Activated gamma-delta T cell treated with Interleukin-2 at 50 U/mL for 16 hours (primary cell): ENCODE measurements around the gene MRPS31.
A peak's percentile ranks its signal among the peaks of the same experiment; 100 is the strongest.
"Not testable (repeated sequence)": the region's sequence is repeated elsewhere in the genome, so short reads cannot be mapped to it uniquely, and the experiment has no call there.

ENCODE experiments used
- DNase-seq: peaks from one replicate; pipeline ENCODE4 v3.0.0-alpha.2; 2020

The MRPS31 gene

DNA sequence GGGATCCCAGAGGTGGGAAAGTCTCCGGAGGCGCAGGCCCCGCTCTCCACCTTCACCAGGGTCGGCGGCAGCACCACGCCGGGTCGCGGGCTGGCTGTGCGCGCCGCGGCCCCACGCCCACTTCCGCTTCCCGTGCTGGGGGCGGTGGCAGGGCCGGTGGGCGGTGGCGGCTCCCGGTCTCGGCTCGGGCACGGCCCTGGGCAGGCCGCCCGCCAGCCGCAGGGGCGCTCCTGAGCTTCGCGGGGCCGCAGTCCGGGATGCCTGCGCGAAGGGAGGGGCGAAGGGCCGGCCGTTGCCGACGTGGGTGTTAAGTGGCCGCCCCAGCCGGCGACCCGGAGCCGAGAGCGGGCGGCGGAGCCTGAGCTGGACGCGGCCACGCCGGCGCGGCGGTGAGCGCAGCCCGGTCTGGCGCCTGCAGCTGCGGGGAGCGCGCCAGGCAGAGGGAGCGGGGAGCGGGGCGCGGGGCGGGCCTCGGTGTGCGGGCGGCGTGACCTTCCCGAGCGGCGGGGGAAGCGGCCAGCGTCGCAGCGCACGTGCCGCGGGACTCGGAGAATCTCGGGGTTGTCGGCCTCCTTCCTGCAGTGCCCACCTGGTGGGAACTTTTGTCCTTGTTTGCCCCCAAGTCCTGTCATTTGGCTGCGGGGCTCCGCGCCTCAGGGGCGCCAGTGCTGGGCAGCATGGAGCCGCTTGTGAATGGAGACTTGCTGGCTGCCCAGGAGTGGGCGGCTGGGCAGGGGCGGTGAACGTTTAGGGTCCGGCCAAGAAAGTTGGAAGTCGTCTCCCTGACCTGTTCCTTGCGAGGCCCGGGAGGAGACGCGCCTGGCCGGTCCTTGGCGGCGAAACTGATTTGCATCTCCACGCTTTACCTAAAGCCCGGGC lies 18.5 kb upstream of the MRPS31 start, which contains the start of gene SLC25A15:
Gene SLC25A15 (plus strand): TSS at position 337 of the 879 bp plus-strand sequence. CDS start 3,616 bp downstream, outside the sequence.
- DNase-seq, result peak; percentile 69

- DNase-seq, result not testable (repeated sequence)
Observed at GRCh38 chr13:40788540-40789274, 17.7 kb upstream of the MRPS31 start.

DNA sequence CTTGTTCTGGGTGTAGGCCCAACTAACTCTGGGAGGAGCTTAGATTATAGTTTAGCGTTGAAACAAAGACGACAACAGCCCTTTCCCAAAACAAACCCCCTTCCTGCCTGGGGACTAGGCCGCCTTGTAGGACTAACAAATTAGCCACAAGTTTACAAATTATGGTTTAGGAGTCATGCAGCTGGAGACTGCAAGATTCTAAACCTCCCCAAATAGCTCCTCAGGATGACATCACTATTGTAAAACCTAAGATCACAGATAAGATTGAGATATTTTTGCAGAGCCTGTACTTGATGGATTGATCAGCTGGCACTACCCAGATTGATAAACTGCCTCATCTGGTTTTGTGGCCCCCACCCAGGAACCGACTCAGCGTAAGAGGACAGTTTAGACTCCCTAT lies 16.1 kb upstream of the MRPS31 start:
- DNase-seq, result no peak

DNA sequence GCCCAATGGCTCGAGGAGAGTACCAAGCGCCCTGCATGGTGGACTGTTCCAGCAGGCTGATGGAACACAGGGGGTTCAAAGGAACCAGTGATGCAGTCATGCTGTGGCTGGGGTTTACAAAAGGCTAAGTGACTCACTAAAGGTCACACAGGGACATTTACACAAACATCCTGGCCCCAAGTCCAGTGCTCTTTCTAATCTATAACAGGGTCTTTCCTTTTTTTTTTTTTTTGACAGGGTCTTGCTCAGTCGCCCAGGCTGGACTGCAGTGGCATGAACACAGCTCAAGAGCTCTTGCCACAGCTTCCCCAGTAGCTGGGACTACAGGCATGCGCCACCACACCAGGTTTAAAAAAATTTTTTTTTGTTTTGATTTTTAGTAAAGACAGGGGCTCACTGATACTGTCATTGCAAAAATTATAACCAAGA lies 15.6 kb upstream of the MRPS31 start:
- no peak for DNase-seq

DNA sequence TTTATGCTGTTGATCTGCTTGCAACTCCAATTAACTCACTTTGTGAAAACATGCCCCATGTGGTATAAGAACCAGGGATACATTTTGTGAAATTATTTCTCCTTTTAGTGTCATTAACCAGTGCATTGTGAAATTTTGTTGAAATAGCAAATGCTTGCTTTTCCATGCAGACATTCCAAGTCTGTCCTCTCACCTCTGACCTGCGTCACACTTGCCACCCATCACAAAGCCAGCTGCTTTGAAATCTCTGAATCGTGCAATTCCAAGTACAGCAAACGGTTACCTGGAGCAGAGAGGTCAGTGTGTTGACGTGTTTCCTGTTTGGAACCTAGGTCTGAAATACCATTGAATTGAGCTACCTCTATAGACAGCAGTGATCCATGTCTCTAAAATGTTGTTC lies 13.6 kb upstream of the MRPS31 start:
- DNase-seq, result no peak

GRCh38 chr13:40782971-40783370 lies 12.0 kb upstream of the MRPS31 start:
- DNase-seq, result not testable (repeated sequence)

GRCh38 chr13:40781717-40782116 lies 10.7 kb upstream of the MRPS31 start:
- no peak for DNase-seq

GRCh38 chr13:40780822-40781401 lies 9.9 kb upstream of the MRPS31 start:
- no peak for DNase-seq

- no peak for DNase-seq
Observed at GRCh38 chr13:40779796-40780285, 8.9 kb upstream of the MRPS31 start.

DNA sequence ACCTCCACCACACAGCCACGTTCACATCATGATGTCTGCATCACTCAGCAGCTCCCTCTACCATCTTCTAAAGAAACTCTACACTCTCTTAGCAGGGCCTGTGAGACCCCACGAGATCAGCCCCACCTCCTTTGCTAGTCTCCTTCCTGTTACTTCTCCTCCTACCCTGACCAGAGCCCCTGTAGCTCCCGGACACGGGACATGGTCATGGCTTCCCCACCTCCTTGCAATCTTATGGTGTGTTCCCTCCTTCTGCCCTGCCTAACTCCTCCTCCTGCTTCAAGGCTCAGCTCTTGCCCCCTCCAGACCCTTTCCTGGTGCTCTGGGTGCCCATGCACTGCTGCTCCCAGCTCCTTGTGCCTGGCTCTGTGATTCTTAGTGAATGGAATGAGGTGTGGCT lies 8.1 kb upstream of the MRPS31 start:
- no peak for DNase-seq

DNA sequence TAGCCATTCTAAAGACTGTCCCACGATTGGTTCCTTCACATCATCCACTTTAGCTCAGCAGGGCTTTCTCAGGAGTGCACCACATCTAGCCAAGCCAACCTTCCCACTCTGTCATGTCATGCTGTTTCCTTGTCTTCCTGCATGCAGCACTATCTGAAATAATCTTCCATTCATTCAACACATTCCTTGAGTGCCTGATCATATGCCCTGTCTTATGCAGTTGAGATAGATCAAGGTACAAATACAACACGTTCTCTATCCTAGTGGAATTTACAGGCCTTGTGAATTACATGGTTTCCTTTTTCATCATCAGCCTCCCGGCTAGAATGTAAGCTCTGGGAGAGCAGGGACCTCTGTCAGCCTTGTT lies 6.8 kb upstream of the MRPS31 start:
- no peak for DNase-seq

- no peak for DNase-seq
Observed at GRCh38 chr13:40777166-40777808, 6.3 kb upstream of the MRPS31 start.

DNA sequence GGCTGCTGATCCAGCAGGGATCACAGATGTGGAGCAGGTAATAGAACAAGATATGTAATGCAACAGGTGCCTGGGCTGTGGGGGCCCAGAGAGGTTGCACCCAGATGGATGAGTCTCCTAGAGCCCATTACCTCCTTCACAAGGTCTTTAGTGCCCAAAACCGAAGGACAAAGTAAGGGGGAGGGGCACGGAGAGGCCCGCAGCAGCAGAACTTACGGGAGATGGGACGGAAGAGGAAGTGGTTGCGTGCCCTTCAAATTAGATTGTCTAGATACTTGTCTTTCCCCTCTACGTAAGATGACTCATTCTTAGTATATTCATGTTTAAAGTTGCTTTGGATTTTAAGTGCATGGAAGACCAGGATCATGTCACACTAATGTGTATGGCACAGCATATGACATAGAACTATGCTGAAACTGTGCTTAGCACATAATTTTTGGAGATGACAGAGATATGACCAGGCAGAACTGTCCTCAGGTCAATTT lies 5.7 kb upstream of the MRPS31 start:
- peak; percentile 65 for DNase-seq

- no peak for DNase-seq
Observed at GRCh38 chr13:40776232-40776631, 5.2 kb upstream of the MRPS31 start.

- no peak for DNase-seq
Observed at GRCh38 chr13:40774672-40775071, 3.7 kb upstream of the MRPS31 start.

GRCh38 chr13:40772765-40773473 lies 1.9 kb upstream of the MRPS31 start:
- DNase-seq, result no peak

- DNase-seq, result no peak
Observed at GRCh38 chr13:40770609-40770933, 419 bp downstream of the MRPS31 start.

- DNase-seq, result no peak
Observed at GRCh38 chr13:40769970-40770369, 1.0 kb downstream of the MRPS31 start.

DNA sequence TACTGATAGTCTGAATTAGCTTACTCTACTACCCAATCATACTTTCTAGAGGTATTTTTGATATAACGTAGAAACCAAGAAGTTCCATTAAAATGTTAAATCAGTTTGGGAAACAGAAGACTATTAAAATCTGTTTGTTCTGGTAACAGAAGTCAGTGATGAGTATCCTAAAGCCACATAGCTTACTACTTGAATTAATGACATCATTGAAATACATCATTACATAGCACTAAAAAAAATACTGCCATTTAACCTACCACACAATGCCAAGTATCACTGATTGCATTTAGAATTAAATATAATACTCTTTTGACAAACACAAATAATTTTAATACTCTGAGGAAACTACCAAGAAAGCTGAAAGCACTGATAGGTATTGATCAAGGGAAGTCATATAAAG lies 5.4 kb downstream of the MRPS31 start:
- DNase-seq, result no peak

GRCh38 chr13:40764587-40765403 lies 6.2 kb downstream of the MRPS31 start:
- no peak for DNase-seq

DNA sequence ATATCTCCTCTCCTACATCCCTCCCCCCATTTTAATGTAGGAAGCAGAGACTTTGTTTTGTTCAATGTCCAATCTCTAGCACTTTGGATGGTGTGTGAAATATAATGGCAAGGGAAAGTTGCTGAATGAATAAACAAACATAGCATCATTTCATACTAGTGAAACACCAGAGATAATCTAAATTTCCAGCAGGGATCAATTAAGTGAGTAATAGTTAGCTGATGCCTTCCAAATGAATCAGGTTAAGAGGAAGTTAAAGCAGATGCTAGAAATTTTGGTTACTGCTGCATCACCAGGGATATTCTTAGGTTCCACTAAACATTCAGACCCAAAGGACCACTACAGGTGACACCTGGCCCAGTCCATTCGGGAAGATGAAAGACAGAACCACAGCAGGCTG lies 8.1 kb downstream of the MRPS31 start:
- no peak for DNase-seq
